Natural killer cell treated with Interleukin-12 subunit alpha and Interleukin-12 subunit beta and Interleukin-15 and Interleukin-18, amount 100 ng/mL, for 72 hours (primary cell): ENCODE measurements around the gene JPH3. TPM values are rescaled to one million over a fixed set of nuclear protein-coding genes. Genes with fewer than 3 reads are reported as not detected.

Experiments
- ATAC-seq, 2 donors: fragments of 150-1000 bp; cut with Tn5 transposase in 1 of 2; sonication (Bioruptor Pico), chemical (Tn5 transposase) in 1 of 2; 2 replicates each; pipeline ENCODE4 v1.10.0; 2021
- DNase-seq: peaks from one replicate; pipeline ENCODE4 v3.0.0; 2022; ENCODE audit warnings: low spot score
- H3K27ac Mint-ChIP-seq, 2 donors: 1 replicate in 1 of 2; 2 replicates in 1 of 2; pipeline ENCODE4 v1.8.0; 2022; ENCODE audit warnings: mixed read lengths in 2 of 2, mild to moderate bottlenecking in 1 of 2, moderate library complexity in 1 of 2
- H3K27me3 Mint-ChIP-seq, 2 donors: 1 replicate in 1 of 2; 2 replicates in 1 of 2; pipeline ENCODE4 v1.8.0; 2022; ENCODE audit warnings: mixed read lengths in 2 of 2
- H3K36me3 Mint-ChIP-seq: one replicate; pipeline ENCODE4 v1.8.0; 2022; ENCODE audit warnings: mixed read lengths
- H3K4me1 Mint-ChIP-seq, 2 donors: 1 replicate in 1 of 2; 2 replicates in 1 of 2; pipeline ENCODE4 v1.8.0; 2022; ENCODE audit warnings: low read depth in 2 of 2, mixed read lengths in 2 of 2, mild to moderate bottlenecking in 1 of 2
- H3K4me3 Mint-ChIP-seq: one replicate; pipeline ENCODE4 v1.8.0; 2022; ENCODE audit warnings: mixed read lengths
- H3K9me3 Mint-ChIP-seq: 2 replicates; pipeline ENCODE4 v1.8.0; 2022; ENCODE audit warnings: mixed read lengths
- total RNA-seq, 2 donors: library from RNA; stranded (reverse); gene quantifications; one replicate each; pipeline ENCODE4 v1.2.3, GENCODE V29; 2022

Gene JPH3
- total RNA-seq, 2 donors from 2014 or later = not detected

DNA sequence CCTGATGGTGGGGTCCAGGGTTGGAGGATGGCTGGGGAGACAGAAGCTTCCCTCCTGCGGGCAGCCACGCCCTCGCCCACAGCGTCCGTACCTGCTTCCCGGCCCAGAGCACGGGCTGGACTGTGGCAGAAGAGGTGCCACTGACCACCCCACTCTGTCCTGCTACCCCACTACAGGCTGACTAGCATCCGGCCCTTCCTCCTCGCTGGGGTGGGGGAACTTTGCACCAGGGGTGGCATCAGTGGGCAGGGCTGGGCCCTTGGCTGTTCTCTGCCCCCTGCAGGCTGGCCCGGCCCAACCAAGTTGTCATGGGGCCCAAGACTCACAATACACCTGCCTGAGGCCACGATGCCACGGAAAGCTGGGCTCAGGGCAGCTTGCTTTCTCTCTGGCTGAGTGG lies 90.4 kb downstream of the JPH3 start:
- Mint-ChIP-seq H3K36me3 (no peaks in the 10 kb centered on the region), H3K27me3 (no peaks in the 10 kb centered on the region), H3K4me3 (no peak overlapping the region), H3K4me1 (peaks cover 0 to 5% of the 10 kb centered on the region in 2 donors), H3K27ac (no peak overlapping the region), H3K9me3 (no peaks in the 10 kb centered on the region)
- DNase-seq = no peak
- no peak for ATAC-seq

GRCh38 chr16:87693827-87694226 lies 91.5 kb downstream of the JPH3 start:
- Mint-ChIP-seq H3K9me3 (no peaks in the 10 kb centered on the region), H3K36me3 (no peaks in the 10 kb centered on the region), H3K27ac (no peak overlapping the region), H3K27me3 (no peaks in the 10 kb centered on the region), H3K4me3 (no peak overlapping the region), H3K4me1 (peaks cover 7 to 9% of the 10 kb centered on the region in 2 donors)
- DNase-seq (no peak), ATAC-seq (no peak)

DNA sequence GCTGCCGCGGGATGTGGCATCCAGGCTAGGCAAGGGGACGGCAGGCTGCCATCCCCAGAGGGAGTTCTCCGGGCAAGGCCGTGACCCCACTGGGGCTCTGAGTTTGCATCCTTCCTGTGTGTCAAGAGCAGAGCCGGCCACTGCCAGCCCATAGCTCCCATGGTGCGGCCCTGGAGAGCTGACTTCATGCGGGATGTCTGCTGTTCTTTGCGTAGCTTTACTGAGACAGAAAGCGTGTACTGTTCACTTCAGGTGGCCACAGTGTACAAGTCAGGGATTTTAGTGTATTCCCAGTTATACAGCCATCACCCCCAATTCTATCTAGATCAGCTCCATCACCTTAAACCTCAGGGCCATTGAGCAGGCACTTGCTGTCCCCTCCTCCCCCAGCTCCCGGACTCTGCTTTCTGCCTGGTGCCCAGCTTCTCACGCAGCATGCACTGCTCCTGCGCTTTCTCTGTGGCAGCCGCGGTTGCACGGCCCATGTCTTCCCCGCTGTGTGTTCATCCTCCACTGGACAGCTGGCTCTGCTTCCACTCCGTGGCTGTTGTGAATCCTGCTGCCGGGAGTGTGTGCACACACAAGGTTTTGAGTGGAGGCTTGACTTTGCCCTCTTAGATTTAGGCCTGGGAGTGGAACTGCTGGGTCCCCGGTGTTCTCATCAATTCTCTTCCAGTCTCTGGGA lies 92.3 kb downstream of the JPH3 start:
- Mint-ChIP-seq H3K4me3 (no peak overlapping the region), H3K27me3 (no peaks in the 10 kb centered on the region), H3K36me3 (no peaks in the 10 kb centered on the region), H3K27ac (no peak overlapping the region), H3K4me1 (peaks cover 9 to 12% of the 10 kb centered on the region in 2 donors), H3K9me3 (no peaks in the 10 kb centered on the region)
- ATAC-seq = no peak
- DNase-seq = no peak

DNA sequence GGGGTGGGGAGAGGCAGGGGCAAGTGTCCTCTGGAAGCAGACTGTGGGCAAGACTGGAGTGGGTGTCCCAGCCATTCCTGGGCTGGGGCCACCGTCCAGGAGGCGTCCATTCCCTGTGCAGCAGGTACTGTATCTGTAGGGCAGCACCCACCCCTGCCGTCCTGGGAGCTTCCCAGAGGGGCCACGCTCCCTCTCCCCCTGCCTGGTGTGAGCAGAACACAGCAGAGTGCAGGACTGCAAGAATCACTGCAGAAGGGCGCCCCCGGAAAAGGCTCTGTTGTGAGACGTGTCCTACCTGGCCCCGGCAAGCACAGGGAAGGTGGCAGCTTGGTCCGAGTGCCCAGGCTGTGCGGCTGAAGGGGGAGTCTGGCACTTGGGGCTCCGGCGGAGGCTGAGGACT lies 93.2 kb downstream of the JPH3 start:
- H3K27ac Mint-ChIP-seq = no peak overlapping the region
- no peak overlapping the region for H3K4me3 Mint-ChIP-seq
- no peak for ATAC-seq
- no peak for DNase-seq
- no peaks in the 10 kb centered on the region for H3K27me3 Mint-ChIP-seq
- H3K4me1 Mint-ChIP-seq = peaks cover 12 to 13% of the 10 kb centered on the region in 2 donors
- H3K9me3 Mint-ChIP-seq = no peaks in the 10 kb centered on the region
- no peaks in the 10 kb centered on the region for H3K36me3 Mint-ChIP-seq

GRCh38 chr16:87696726-87697125 lies 94.4 kb downstream of the JPH3 start:
- Mint-ChIP-seq H3K4me3 (no peak overlapping the region), H3K36me3 (no peaks in the 10 kb centered on the region), H3K27me3 (no peaks in the 10 kb centered on the region), H3K4me1 (peaks cover 12 to 13% of the 10 kb centered on the region in 2 donors), H3K9me3 (no peaks in the 10 kb centered on the region), H3K27ac (no peak overlapping the region)
- DNase-seq (no peak), ATAC-seq (no peak)

GRCh38 chr16:87697256-87697655 lies 94.9 kb downstream of the JPH3 start:
- peak overlapping the region; percentile 53 to 64 for H3K27ac Mint-ChIP-seq
- peaks cover 18% of the 10 kb centered on the region in 2 donors for H3K4me1 Mint-ChIP-seq
- DNase-seq (no peak), ATAC-seq (no peak)
- H3K4me3 Mint-ChIP-seq = no peak overlapping the region
- H3K36me3 Mint-ChIP-seq = no peaks in the 10 kb centered on the region
- H3K9me3 Mint-ChIP-seq = no peaks in the 10 kb centered on the region
- H3K27me3 Mint-ChIP-seq = no peaks in the 10 kb centered on the region

- no peak for DNase-seq
- Mint-ChIP-seq H3K27me3 (no peaks in the 10 kb centered on the region), H3K36me3 (no peaks in the 10 kb centered on the region), H3K9me3 (no peaks in the 10 kb centered on the region), H3K4me3 (peak overlapping the region; percentile 27), H3K4me1 (peaks cover 23% of the 10 kb centered on the region in 2 donors), H3K27ac (peak overlapping the region; percentile 53 to 64)
- no peak for ATAC-seq
Observed at GRCh38 chr16:87697792-87698191, 95.5 kb downstream of the JPH3 start.

DNA sequence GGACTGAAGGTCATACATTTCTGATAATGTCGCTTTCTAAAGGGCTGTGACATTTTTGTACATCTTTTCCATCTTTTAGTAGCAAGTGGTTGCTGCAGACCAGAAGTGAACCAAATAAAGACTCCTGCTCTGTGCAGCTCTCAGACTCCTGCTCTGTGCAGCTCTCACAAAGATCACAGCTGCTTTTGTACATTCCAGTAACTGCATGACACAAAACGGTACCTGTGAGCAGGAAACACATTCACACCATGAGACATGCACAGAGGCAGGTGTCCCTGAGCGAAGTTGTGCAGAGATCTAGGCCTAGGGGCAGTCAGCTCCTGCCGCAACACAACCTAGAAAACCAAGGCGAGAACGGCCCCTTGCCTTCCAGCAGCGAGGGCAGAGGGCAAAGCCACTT lies 95.9 kb downstream of the JPH3 start:
- Mint-ChIP-seq H3K27me3 (no peaks in the 10 kb centered on the region), H3K36me3 (no peaks in the 10 kb centered on the region), H3K4me1 (peaks cover 26 to 27% of the 10 kb centered on the region in 2 donors), H3K27ac (peak overlapping the region; percentile 53 to 64), H3K4me3 (peak overlapping the region; percentile 27), H3K9me3 (no peaks in the 10 kb centered on the region)
- DNase-seq (no peak), ATAC-seq (peak in 1 of 2 donors; percentile 51)

DNA sequence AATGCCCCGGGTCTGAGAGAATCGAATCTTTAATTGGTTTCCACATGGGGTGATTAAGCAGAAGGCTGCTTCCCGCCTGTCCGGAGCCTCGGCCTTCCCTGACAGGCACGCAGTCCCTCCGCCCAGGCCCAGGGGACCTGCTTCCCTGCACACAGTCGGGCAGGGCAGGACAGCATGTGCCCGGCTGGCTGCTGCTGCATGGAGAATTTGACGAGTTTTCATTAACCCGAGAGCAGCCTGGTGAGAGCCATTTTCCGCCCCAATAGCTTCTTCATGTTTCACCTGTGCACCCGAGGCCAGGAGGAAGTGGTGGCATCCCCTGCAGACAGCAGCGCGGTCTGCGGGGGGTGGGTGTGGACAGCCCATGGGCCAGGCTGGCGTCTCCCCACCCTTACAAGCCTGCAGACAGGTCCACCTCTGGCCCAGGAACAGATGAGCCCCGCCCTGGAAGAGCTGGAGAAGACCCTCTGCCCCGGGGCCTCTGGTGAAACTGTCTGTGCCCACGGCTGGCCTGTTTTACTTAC lies 96.4 kb downstream of the JPH3 start:
- peak overlapping the region; percentile 27 for H3K4me3 Mint-ChIP-seq
- no peaks in the 10 kb centered on the region for H3K36me3 Mint-ChIP-seq
- DNase-seq = no peak
- ATAC-seq = peak in 1 of 2 donors; percentile 18
- H3K27ac Mint-ChIP-seq = peak overlapping the region in 1 of 2 donors; percentile 64
- no peaks in the 10 kb centered on the region for H3K9me3 Mint-ChIP-seq
- peaks cover 27 to 29% of the 10 kb centered on the region in 2 donors for H3K4me1 Mint-ChIP-seq
- H3K27me3 Mint-ChIP-seq = no peaks in the 10 kb centered on the region

DNA sequence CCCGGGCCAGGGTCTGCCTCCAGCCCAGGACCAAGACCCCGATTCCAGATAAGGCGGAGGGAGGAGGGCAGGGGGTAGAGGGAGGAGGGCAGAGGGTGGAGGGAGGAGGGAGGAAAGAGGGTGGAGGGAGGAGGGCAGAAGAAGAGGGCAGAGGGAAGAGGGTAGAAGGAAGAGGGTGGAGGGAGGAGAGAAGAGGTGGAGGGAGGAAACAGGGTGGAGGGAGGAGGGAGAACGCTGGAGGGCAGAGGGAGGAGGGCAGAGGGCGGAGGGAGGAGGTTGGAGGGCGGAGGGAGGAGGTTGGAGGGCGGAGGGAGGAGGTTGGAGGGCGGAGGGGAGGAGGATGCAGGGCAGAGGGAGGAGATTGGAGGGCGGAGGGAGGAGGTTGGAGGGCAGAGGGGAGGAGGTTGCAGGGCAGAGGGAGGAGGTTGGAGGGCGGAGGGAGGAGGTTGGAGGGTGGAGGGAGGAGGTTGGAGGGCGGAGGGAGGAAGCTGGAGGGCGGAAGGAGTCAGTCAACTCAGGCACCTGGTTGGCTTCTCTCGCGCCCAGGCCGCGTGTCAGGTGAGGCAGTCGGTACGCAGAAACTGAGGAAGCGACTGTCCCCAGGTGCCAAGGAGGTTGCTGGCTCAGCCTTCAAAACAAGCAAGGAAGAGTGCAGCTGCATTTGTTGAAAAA lies 98.2 kb downstream of the JPH3 start:
- Mint-ChIP-seq H3K27me3 (no peaks in the 10 kb centered on the region), H3K36me3 (no peaks in the 10 kb centered on the region), H3K4me3 (no peak overlapping the region), H3K27ac (no peak overlapping the region), H3K4me1 (peaks cover 27 to 29% of the 10 kb centered on the region in 2 donors), H3K9me3 (no peaks in the 10 kb centered on the region)
- DNase-seq (no peak), ATAC-seq (no peak)

DNA sequence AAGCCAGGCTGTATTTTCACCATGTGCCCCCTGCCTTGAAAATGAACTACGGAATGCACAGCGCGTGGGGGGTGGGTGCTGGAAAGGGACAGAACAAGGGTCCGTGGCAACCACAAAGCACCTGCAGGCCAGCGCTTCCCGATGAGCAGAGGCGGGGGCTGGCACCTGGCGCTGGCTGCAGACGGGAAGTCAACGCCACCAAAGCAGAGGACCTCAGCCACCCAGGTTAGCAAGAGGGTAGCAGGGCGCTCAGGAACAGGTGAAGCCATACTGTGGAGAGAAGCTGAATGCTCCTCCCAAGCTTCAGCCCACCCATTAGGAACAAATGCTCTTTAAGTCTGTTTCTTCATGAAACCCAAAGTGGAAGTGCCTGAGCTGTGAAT lies 98.8 kb downstream of the JPH3 start:
- no peak overlapping the region for H3K27ac Mint-ChIP-seq
- H3K4me3 Mint-ChIP-seq = no peak overlapping the region
- H3K36me3 Mint-ChIP-seq = no peaks in the 10 kb centered on the region
- DNase-seq (no peak), ATAC-seq (no peak)
- H3K4me1 Mint-ChIP-seq = peaks cover 27 to 29% of the 10 kb centered on the region in 2 donors
- no peaks in the 10 kb centered on the region for H3K27me3 Mint-ChIP-seq
- no peaks in the 10 kb centered on the region for H3K9me3 Mint-ChIP-seq

GRCh38 chr16:87701505-87701921 lies 99.2 kb downstream of the JPH3 start:
- ATAC-seq = no peak

GRCh38 chr16:87702325-87702811 lies 100.1 kb downstream of the JPH3 start:
- peak; percentile 73 for DNase-seq
- H3K27me3 Mint-ChIP-seq = no peaks in the 10 kb centered on the region
- ATAC-seq = peak; percentile 68 to 80
- peak overlapping the region; percentile 61 for H3K4me3 Mint-ChIP-seq
- peaks cover 27% of the 10 kb centered on the region in 2 donors for H3K4me1 Mint-ChIP-seq
- peak overlapping the region; percentile 43 to 76 for H3K27ac Mint-ChIP-seq
- no peaks in the 10 kb centered on the region for H3K36me3 Mint-ChIP-seq
- H3K9me3 Mint-ChIP-seq = no peaks in the 10 kb centered on the region

More at GRCh38 chr16:87701505-87701921, 99.2 kb downstream of the JPH3 start:
- Mint-ChIP-seq H3K36me3 (no peaks in the 10 kb centered on the region), H3K4me1 (peaks cover 27% of the 10 kb centered on the region in 2 donors), H3K27me3 (no peaks in the 10 kb centered on the region), H3K4me3 (no peak overlapping the region), H3K9me3 (no peaks in the 10 kb centered on the region), H3K27ac (peak overlapping the region in 1 of 2 donors; percentile 76)
- DNase-seq = no peak

- DNase-seq (no peak), ATAC-seq (no peak)
- H3K4me1 Mint-ChIP-seq = peaks cover 25 to 26% of the 10 kb centered on the region in 2 donors
- H3K4me3 Mint-ChIP-seq = peak overlapping the region; percentile 61
- H3K27me3 Mint-ChIP-seq = no peaks in the 10 kb centered on the region
- H3K9me3 Mint-ChIP-seq = no peaks in the 10 kb centered on the region
- H3K27ac Mint-ChIP-seq = peak overlapping the region; percentile 43 to 76
- H3K36me3 Mint-ChIP-seq = peaks cover 1% of the 10 kb centered on the region
Observed at GRCh38 chr16:87703071-87703470, 100.8 kb downstream of the JPH3 start.
